ENCODE results near the gene L3MBTL1. TPM values are rescaled to one million over a fixed set of nuclear protein-coding genes. Genes with fewer than 3 reads are reported as not detected.

L3MBTL1 gene
- total and polyA plus RNA-seq, 3 donors from 2014 or later: 16.9 to 68.1 (median 64.5) TPM

- H3K27ac ChIP-seq: no peak overlapping the region
- TF ChIP-seq CTCF (IDR thresholded peaks at IDR 0.05) (no peak), POLR2A (IDR thresholded peaks at IDR 0.05) (no peak)
- DNase-seq: no peak
- peaks cover 7% of the 10 kb centered on the region for H3K4me1 ChIP-seq
- intact Hi-C loops (cut with DNase I; ENCODE audit: low total_unique reads): no loop called here
- WGBS, 2 donors: 52 to 62% methylated on average over 7 of the region's 7 CpGs
- H3K9me3 ChIP-seq: no peaks in the 10 kb centered on the region
- H3K27me3 ChIP-seq: no peaks in the 10 kb centered on the region
- no peaks in the 10 kb centered on the region for H3K36me3 ChIP-seq (ENCODE audit: low read depth, missing control alignments)
- no peak overlapping the region for H3K4me3 ChIP-seq
These were observed 72.6 kb downstream of the L3MBTL1 start for GRCh38 chr20:43579861-43580793.

- intact Hi-C loops (cut with DNase I; ENCODE audit: low total_unique reads): no loop called here
These were observed 75.8 kb downstream of the L3MBTL1 start for GRCh38 chr20:43583133-43583864.

GRCh38 chr20:43583982-43584432, 76.5 kb downstream of the L3MBTL1 start:
- TF ChIP-seq CTCF (IDR thresholded peaks at IDR 0.05): no peak
- Histone ChIP-seq H3K27ac (no peak overlapping the region), H3K27me3 (no peaks in the 10 kb centered on the region), H3K4me1 (peaks cover 20% of the 10 kb centered on the region), H3K9me3 (no peaks in the 10 kb centered on the region), H3K4me3 (no peak overlapping the region), H3K36me3 (ENCODE audit: low read depth, missing control alignments) (no peaks in the 10 kb centered on the region)
- DNase-seq: peak; percentile 75
- WGBS, 2 donors: 22 to 50% methylated on average over 2 of the region's 2 CpGs
- intact Hi-C loops (cut with DNase I; ENCODE audit: low total_unique reads): no loop called here

More at GRCh38 chr20:43583133-43583864, 75.8 kb downstream of the L3MBTL1 start:
- no peak overlapping the region for H3K27ac ChIP-seq
- H3K9me3 ChIP-seq: no peaks in the 10 kb centered on the region
- no peak for TF ChIP-seq CTCF (IDR thresholded peaks at IDR 0.05)
- TF ChIP-seq POLR2A (IDR thresholded peaks at IDR 0.05): no peak
- H3K36me3 ChIP-seq (ENCODE audit: low read depth, missing control alignments): no peaks in the 10 kb centered on the region
- no peak overlapping the region for H3K4me3 ChIP-seq
- DNase-seq: no peak
- WGBS, 2 donors: 72% methylated on average over 7 of the region's 7 CpGs
- H3K4me1 ChIP-seq: peaks cover 15% of the 10 kb centered on the region
- no peaks in the 10 kb centered on the region for H3K27me3 ChIP-seq

- Histone ChIP-seq H3K4me1 (peaks cover 23% of the 10 kb centered on the region), H3K27ac (no peak overlapping the region), H3K4me3 (no peak overlapping the region), H3K27me3 (no peaks in the 10 kb centered on the region), H3K9me3 (no peaks in the 10 kb centered on the region), H3K36me3 (ENCODE audit: low read depth, missing control alignments) (no peaks in the 10 kb centered on the region)
- 81 to 89% methylated on average over 6 to 7 of the region's 7 CpGs for WGBS, 2 donors
- intact Hi-C loops (cut with DNase I; ENCODE audit: low total_unique reads): no loop called here
- TF ChIP-seq POLR2A (IDR thresholded peaks at IDR 0.05) (no peak), CTCF (IDR thresholded peaks at IDR 0.05) (no peak)
- DNase-seq: no peak
These were observed 77.1 kb downstream of the L3MBTL1 start for GRCh38 chr20:43584448-43585136.

All from testis (tissue), 3 donors.